Suprapubic skin (tissue), 4 donors: Measurements from ENCODE around the gene FAM171A1.

Experiments used
- EP300 ChIP-seq: sonication (generic); formaldehyde crosslinking; IDR thresholded peaks from one replicate; pipeline ENCODE4 v1.6.1; 2017; ENCODE audit warnings: antibody characterized with exemption
- POLR2A ChIP-seq, 2 donors: fragments of 450-650 bp; IDR thresholded peaks; one replicate each; pipeline ENCODE4 v1.6.1; 2017; ENCODE audit warnings: antibody characterized with exemption in 2 of 2, mild to moderate bottlenecking in 2 of 2, moderate library complexity in 2 of 2
- POLR2AphosphoS5 ChIP-seq, 3 donors: sonication (generic); formaldehyde crosslinking; IDR thresholded peaks; one replicate each; pipeline ENCODE4 v1.6.1; 2017; ENCODE audit warnings: antibody characterized with exemption in 3 of 3
- TF ChIP-seq, protein P1 (sequence below), 2 donors: fragments of 200-600 bp in 1 of 2; fragments of 450-650 bp in 1 of 2; sonication (generic) in 1 of 2; IDR thresholded peaks; one replicate each; pipeline ENCODE4 v1.5.1; 2016 to 2019; ENCODE audit warnings: antibody characterized with exemption in 2 of 2, mild to moderate bottlenecking in 1 of 2, moderate library complexity in 1 of 2

DNA sequence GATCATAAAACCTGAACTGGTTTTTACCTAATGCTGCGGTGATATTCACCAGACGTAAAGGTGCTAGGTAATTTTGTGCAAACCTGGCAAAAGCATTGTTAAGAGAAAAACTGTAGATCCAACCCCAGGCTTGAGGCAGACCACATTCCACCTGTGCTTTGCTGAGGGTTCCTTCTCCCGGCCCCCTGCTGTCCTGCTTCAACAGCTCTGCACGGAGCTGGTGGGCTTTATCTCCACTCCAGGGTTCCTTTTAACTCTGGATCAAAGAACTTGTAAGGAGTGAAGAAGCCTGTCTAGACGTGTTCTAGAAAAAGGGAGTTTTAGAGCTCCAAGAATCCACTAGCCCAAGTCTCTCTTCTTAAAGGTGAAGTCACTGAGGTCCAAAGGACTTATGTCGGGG, 115.1 kb downstream of the FAM171A1 start:
- TF ChIP-seq POLR2A (IDR thresholded peaks at IDR 0.05): no peak
- TF ChIP-seq, protein P1, sequence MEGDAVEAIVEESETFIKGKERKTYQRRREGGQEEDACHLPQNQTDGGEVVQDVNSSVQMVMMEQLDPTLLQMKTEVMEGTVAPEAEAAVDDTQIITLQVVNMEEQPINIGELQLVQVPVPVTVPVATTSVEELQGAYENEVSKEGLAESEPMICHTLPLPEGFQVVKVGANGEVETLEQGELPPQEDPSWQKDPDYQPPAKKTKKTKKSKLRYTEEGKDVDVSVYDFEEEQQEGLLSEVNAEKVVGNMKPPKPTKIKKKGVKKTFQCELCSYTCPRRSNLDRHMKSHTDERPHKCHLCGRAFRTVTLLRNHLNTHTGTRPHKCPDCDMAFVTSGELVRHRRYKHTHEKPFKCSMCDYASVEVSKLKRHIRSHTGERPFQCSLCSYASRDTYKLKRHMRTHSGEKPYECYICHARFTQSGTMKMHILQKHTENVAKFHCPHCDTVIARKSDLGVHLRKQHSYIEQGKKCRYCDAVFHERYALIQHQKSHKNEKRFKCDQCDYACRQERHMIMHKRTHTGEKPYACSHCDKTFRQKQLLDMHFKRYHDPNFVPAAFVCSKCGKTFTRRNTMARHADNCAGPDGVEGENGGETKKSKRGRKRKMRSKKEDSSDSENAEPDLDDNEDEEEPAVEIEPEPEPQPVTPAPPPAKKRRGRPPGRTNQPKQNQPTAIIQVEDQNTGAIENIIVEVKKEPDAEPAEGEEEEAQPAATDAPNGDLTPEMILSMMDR (IDR thresholded peaks at IDR 0.05): no peak
- TF ChIP-seq POLR2AphosphoS5 (IDR thresholded peaks at IDR 0.05): no peak
- TF ChIP-seq EP300: no peak
